CD14-positive monocyte (primary cell): ENCODE results near the gene LOXHD1. TPM values are rescaled to one million over a fixed set of nuclear protein-coding genes. Genes with fewer than 3 reads are reported as not detected.

ENCODE experiments used
- DNase-seq, 3 donors: peaks; one replicate each; pipeline ENCODE4 v3.0.0-alpha.2; 2011 to 2022
- H2AFZ ChIP-seq: 2 replicates; pipeline ENCODE4 v1.6.0; 2012; ENCODE audit warnings: mild to moderate bottlenecking, low read depth, low read length, inconsistent platforms; ENCODE audit not compliant: insufficient read depth, poor library complexity, severe bottlenecking
- H3K27ac ChIP-seq, 2 donors: 1 replicate in 1 of 2; 2 replicates in 1 of 2; pipeline ENCODE4 v1.5.1; 2012 to 2013; ENCODE audit warnings: low read length in 2 of 2, control low read depth in 1 of 2, inconsistent platforms in 1 of 2, low read depth in 1 of 2, mild to moderate bottlenecking in 1 of 2
- H3K27me3 ChIP-seq, 2 donors: one replicate each; pipeline versions ENCODE4 v1.6.0 to v1.6.1; 2011 to 2013; ENCODE audit warnings: low read length in 2 of 2; ENCODE audit not compliant: control insufficient read depth in 2 of 2, insufficient read depth in 2 of 2
- H3K36me3 ChIP-seq, 2 donors: replicated peaks in 1 of 2; 1 replicate in 1 of 2; 2 replicates in 1 of 2; pipeline versions ENCODE4 v1.5.1 to v1.6.1; 2012 to 2013; ENCODE audit warnings: low read length in 2 of 2, control low read depth in 1 of 2, inconsistent platforms in 1 of 2, mild to moderate bottlenecking in 1 of 2; ENCODE audit not compliant: insufficient read depth in 2 of 2, control insufficient read depth in 1 of 2
- H3K4me1 ChIP-seq, 2 donors: 1 replicate in 1 of 2; 2 replicates in 1 of 2; pipeline versions ENCODE4 v1.5.1 to v1.6.1; 2012 to 2013; ENCODE audit warnings: low read length in 2 of 2, control low read depth in 1 of 2, inconsistent platforms in 1 of 2, mild to moderate bottlenecking in 1 of 2, moderate library complexity in 1 of 2; ENCODE audit not compliant: insufficient read depth in 2 of 2, control insufficient read depth in 1 of 2
- H3K4me2 ChIP-seq: replicated peaks from 2 replicates; pipeline ENCODE3; 2012; ENCODE audit warnings: low read length, moderate library complexity, mild to moderate bottlenecking; ENCODE audit not compliant: poor library complexity, severe bottlenecking; ENCODE audit errors: extremely low read depth
- H3K4me3 ChIP-seq, 3 experiments: fragments of 200-600 bp in 1 of 3; sonication (generic) in 1 of 3; replicated peaks in 1 of 3; 1 replicate in 2 of 3; 2 replicates in 1 of 3; pipeline ENCODE4 v1.5.1; 2011 to 2013; ENCODE audit warnings: low read length in 3 of 3, mild to moderate bottlenecking in 3 of 3, control low read depth in 2 of 3, low read depth in 2 of 3, inconsistent platforms in 1 of 3, moderate library complexity in 1 of 3
- H3K79me2 ChIP-seq: 2 replicates; pipeline ENCODE4 v1.6.0; 2012; ENCODE audit warnings: mild to moderate bottlenecking, control low read depth, inconsistent platforms, low read length, moderate library complexity; ENCODE audit not compliant: insufficient read depth
- H3K9ac ChIP-seq: 2 replicates; pipeline ENCODE4 v1.6.0; 2017; ENCODE audit warnings: low read length, mild to moderate bottlenecking; ENCODE audit not compliant: insufficient read depth, poor library complexity, severe bottlenecking
- H3K9me3 ChIP-seq, 2 donors: replicated peaks in 1 of 2; 1 replicate in 1 of 2; 2 replicates in 1 of 2; pipeline versions ENCODE4 v1.5.1 to v1.6.1; 2012 to 2013; ENCODE audit warnings: low read length in 2 of 2, control low read depth in 1 of 2; ENCODE audit not compliant: control insufficient read depth in 1 of 2, insufficient read depth in 1 of 2
- H4K20me1 ChIP-seq: 2 replicates; pipeline ENCODE4 v1.6.0; 2012; ENCODE audit warnings: mild to moderate bottlenecking, low read length, control low read depth, moderate library complexity; ENCODE audit not compliant: insufficient read depth
- H3K27ac Mint-ChIP-seq, 7 donors: one replicate each; pipeline ENCODE4 v1.8.0; 2020; ENCODE audit warnings: mild to moderate bottlenecking in 7 of 7, mixed read lengths in 7 of 7, moderate library complexity in 6 of 7, inconsistent platforms in 2 of 7
- H3K27me3 Mint-ChIP-seq, 3 donors: one replicate each; pipeline ENCODE4 v1.8.0; 2021 to 2022; ENCODE audit warnings: low read depth in 3 of 3, mild to moderate bottlenecking in 3 of 3, mixed read lengths in 3 of 3, moderate library complexity in 3 of 3, inconsistent platforms in 1 of 3
- H3K36me3 Mint-ChIP-seq, 2 donors: one replicate each; pipeline ENCODE4 v1.8.0; 2020; ENCODE audit warnings: mixed read lengths in 2 of 2, inconsistent platforms in 1 of 2, mild to moderate bottlenecking in 1 of 2
- H3K4me1 Mint-ChIP-seq: one replicate; pipeline ENCODE4 v1.8.0; 2020; ENCODE audit warnings: mild to moderate bottlenecking, mixed read lengths
- H3K4me3 Mint-ChIP-seq, 2 donors: one replicate each; pipeline ENCODE4 v1.8.0; 2020; ENCODE audit warnings: mild to moderate bottlenecking in 2 of 2, mixed read lengths in 2 of 2, moderate library complexity in 1 of 2
- H3K9me3 Mint-ChIP-seq, 7 donors: one replicate each; pipeline ENCODE4 v1.8.0; 2020 to 2022; ENCODE audit warnings: mixed read lengths in 7 of 7, mild to moderate bottlenecking in 6 of 7, moderate library complexity in 6 of 7, inconsistent platforms in 2 of 7
- CTCF ChIP-seq: fragments of 200-600 bp; IDR thresholded peaks from one replicate; pipeline ENCODE4 v1.8.0; 2022; ENCODE audit warnings: antibody characterized with exemption, mild to moderate bottlenecking
- WGBS: methylation state at CpG from one replicate; pipeline ENCODE4 v1.1.5; 2013; ENCODE audit warnings: missing lambda C conversion rate; ENCODE audit not compliant: insufficient coverage; 5-methylcytosine and 5-hydroxymethylcytosine counted together
- intact Hi-C, 2 donors: fragments of 100-400 bp; cut with micrococcal nuclease; formaldehyde crosslinking; loops; one replicate each; pipeline versions ENCODE4 v1.15.0 to v1.15.1; 2023
- polyA plus RNA-seq, 3 donors: library from polyadenylated mRNA; depleted of rRNA in 1 of 3; unstranded in 2 of 3; stranded (reverse) in 1 of 3; fragments of 300-500 nt in 2 of 3; fragments of >200 nt in 1 of 3; fragmentation: Illumina TruSeq in 2 of 3; gene quantifications; 1 replicate in 2 of 3; 2 replicates in 1 of 3; pipeline ENCODE4 v1.2.3, GENCODE V29; 2012 to 2021

Gene LOXHD1
- polyA plus RNA-seq, 3 donors, result 0.33 to 10.9 (median 0.61) TPM

DNA sequence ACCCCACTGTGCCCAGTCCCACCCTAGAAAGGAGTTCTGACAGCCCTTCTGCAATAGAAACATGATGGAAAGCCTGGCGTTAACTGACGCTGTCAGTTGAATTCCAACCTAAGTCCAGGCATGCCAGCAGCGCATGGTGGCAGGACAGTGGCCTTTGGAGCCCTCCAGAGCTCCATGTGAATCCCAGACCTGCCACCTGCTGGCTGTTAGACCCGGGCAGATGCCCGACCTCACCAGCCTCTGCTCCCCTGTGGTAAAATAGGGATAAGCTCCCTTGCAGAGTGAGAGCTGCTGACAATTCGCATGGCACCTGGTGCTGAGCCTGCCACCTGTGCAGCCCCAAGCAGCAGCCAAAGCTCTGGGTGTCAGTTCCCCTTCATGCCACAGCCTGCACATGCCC lies 138.6 kb downstream of the LOXHD1 start:
- H3K79me2 ChIP-seq, result no peaks in the 10 kb centered on the region
- H3K4me1 ChIP-seq, result no peaks in the 10 kb centered on the region
- 84% methylated on average over 4 of the region's 6 CpGs for WGBS
- Mint-ChIP-seq H3K27me3 (peaks cover 0 to 3% (median 0%) of the 10 kb centered on the region in 3 donors), H3K9me3 (peaks cover 0 to 2% (median 0%) of the 10 kb centered on the region in 7 donors), H3K27ac (no peak overlapping the region), H3K4me3 (no peak overlapping the region), H3K4me1 (no peaks in the 10 kb centered on the region), H3K36me3 (peaks cover 0 to 31% of the 10 kb centered on the region in 2 donors)
- DNase-seq, result no peak
- H3K4me2 ChIP-seq, result no peak overlapping the region
- no peak overlapping the region for H3K27ac ChIP-seq
- no peak for TF ChIP-seq CTCF
- H4K20me1 ChIP-seq, result no peaks in the 10 kb centered on the region
- no peak overlapping the region for H3K4me3 ChIP-seq
- no peak overlapping the region for H3K9ac ChIP-seq
- no peak overlapping the region for H2AFZ ChIP-seq
- intact Hi-C loops, result no loop called here
- H3K27me3 ChIP-seq, result no peaks in the 10 kb centered on the region
- H3K36me3 ChIP-seq, result peaks cover 31 to 79% of the 10 kb centered on the region in 2 donors
- H3K9me3 ChIP-seq, result no peaks in the 10 kb centered on the region

- peaks cover 0 to 35% of the 10 kb centered on the region in 2 donors for H3K36me3 Mint-ChIP-seq
- H3K27ac Mint-ChIP-seq, result no peak overlapping the region
- H3K27ac ChIP-seq, result no peak overlapping the region
- no peak overlapping the region for H3K4me3 Mint-ChIP-seq
- peaks cover 24 to 73% of the 10 kb centered on the region in 2 donors for H3K36me3 ChIP-seq
- H3K27me3 ChIP-seq, result no peaks in the 10 kb centered on the region
- H3K79me2 ChIP-seq, result no peaks in the 10 kb centered on the region
- H3K4me2 ChIP-seq, result no peak overlapping the region
- peaks cover 0 to 2% (median 0%) of the 10 kb centered on the region in 3 donors for H3K27me3 Mint-ChIP-seq
- no peaks in the 10 kb centered on the region for H4K20me1 ChIP-seq
- intact Hi-C loops, result no loop called here
- no peaks in the 10 kb centered on the region for H3K9me3 ChIP-seq
- peaks cover 0 to 7% (median 0%) of the 10 kb centered on the region in 7 donors for H3K9me3 Mint-ChIP-seq
- H3K4me3 ChIP-seq, result no peak overlapping the region
- no peak overlapping the region for H2AFZ ChIP-seq
- TF ChIP-seq CTCF, result no peak
- no peak for DNase-seq
- no peaks in the 10 kb centered on the region for H3K4me1 Mint-ChIP-seq
- H3K9ac ChIP-seq, result no peak overlapping the region
- H3K4me1 ChIP-seq, result no peaks in the 10 kb centered on the region
Measured at GRCh38 chr18:46516555-46516954, 140.5 kb downstream of the LOXHD1 start.
